Measurements from ENCODE around the gene OPRD1.

Gene OPRD1

GRCh38 chr1:28895896-28896608, 84.1 kb downstream of the OPRD1 start:
- peak in 1 of 10 donors; percentile 37 for DNase-seq
- intact Hi-C loops (cut with DNase I) = no loop called here

GRCh38 chr1:28896609-28896986, 84.6 kb downstream of the OPRD1 start:
- intact Hi-C loops (cut with DNase I) = no loop called here
- DNase-seq = peak in 1 of 10 donors; percentile 60

GRCh38 chr1:28897789-28898188, 85.8 kb downstream of the OPRD1 start:
- intact Hi-C loops (cut with DNase I) = no loop called here
- DNase-seq = no peak

GRCh38 chr1:28898405-28898881, 86.5 kb downstream of the OPRD1 start:
- intact Hi-C loops (cut with DNase I) = no loop called here
- peak in 2 of 10 donors; percentile 23 to 76 for DNase-seq

GRCh38 chr1:28899267-28899666, 87.3 kb downstream of the OPRD1 start:
- peak in 1 of 10 donors; percentile 6 for DNase-seq
- intact Hi-C loops (cut with DNase I) = no loop called here

- DNase-seq = no peak
- intact Hi-C loops (cut with DNase I) = no loop called here
Observed at GRCh38 chr1:28900562-28900961, 88.6 kb downstream of the OPRD1 start.

- no peak for DNase-seq
Observed at GRCh38 chr1:28902738-28903137, 90.8 kb downstream of the OPRD1 start.

GRCh38 chr1:28905921-28906666, 94.1 kb downstream of the OPRD1 start:
- DNase-seq = no peak
- intact Hi-C loops (cut with DNase I) = no loop called here

More at GRCh38 chr1:28902738-28903137, 90.8 kb downstream of the OPRD1 start:
- intact Hi-C loops (cut with DNase I) = no loop called here

- intact Hi-C loops (cut with DNase I) = no loop called here
- no peak for DNase-seq
Observed at GRCh38 chr1:28909198-28909597, 97.2 kb downstream of the OPRD1 start.

GRCh38 chr1:28910379-28911115, 98.6 kb downstream of the OPRD1 start:
- no peak for DNase-seq
- intact Hi-C loops (cut with DNase I) = no loop called here

- no peak for DNase-seq
- intact Hi-C loops (cut with DNase I) = no loop called here
Observed at GRCh38 chr1:28913786-28914227, 101.8 kb downstream of the OPRD1 start.

GRCh38 chr1:28914228-28915030, 102.5 kb downstream of the OPRD1 start, which contains the start of gene EPB41:
Gene EPB41, plus strand, starts transcription at chr1:28914569. Its CDS starts 72,869 bp downstream, at chr1:28987438.
- intact Hi-C loops (cut with DNase I) = no loop called here
- DNase-seq = peak; percentile 75 to 97 (median 84)

GRCh38 chr1:28915031-28915895, 103.3 kb downstream of the OPRD1 start:
- DNase-seq = peak in 7 of 10 donors; percentile 10 to 84 (median 27)
- intact Hi-C loops (cut with DNase I) = no loop called here

GRCh38 chr1:28917757-28918118, 105.8 kb downstream of the OPRD1 start:
- no peak for DNase-seq
- intact Hi-C loops (cut with DNase I) = no loop called here
